HL-60 (cell line): Measurements from ENCODE around the gene SLC25A10.
"Not testable (repeated sequence)": the region's sequence is repeated elsewhere in the genome, so short reads cannot be mapped to it uniquely, and the experiment has no call there.

Experiments
- GABPA ChIP-seq: IDR thresholded peaks from 2 replicates; pipeline ENCODE4 v1.6.1; 2012; ENCODE audit warnings: low read depth
- POLR2AphosphoS5 ChIP-seq: IDR thresholded peaks from 2 replicates; pipeline ENCODE4 v1.6.1; 2012; ENCODE audit warnings: low read depth
- SPI1 ChIP-seq: IDR thresholded peaks from 2 replicates; pipeline ENCODE4 v1.6.1; 2012; ENCODE audit warnings: low read depth, mild to moderate bottlenecking, borderline replicate concordance
- TF ChIP-seq, protein P1 (sequence below): IDR thresholded peaks from one replicate; pipeline ENCODE4 v1.5.1; 2011; ENCODE audit warnings: low read length, control low read depth, inconsistent platforms; ENCODE audit not compliant: insufficient read depth
- TF ChIP-seq, protein P2 (sequence below): IDR thresholded peaks from 2 replicates; pipeline ENCODE4 v1.6.1; 2012; ENCODE audit warnings: low read depth; ENCODE audit not compliant: insufficient replicate concordance

DNA sequence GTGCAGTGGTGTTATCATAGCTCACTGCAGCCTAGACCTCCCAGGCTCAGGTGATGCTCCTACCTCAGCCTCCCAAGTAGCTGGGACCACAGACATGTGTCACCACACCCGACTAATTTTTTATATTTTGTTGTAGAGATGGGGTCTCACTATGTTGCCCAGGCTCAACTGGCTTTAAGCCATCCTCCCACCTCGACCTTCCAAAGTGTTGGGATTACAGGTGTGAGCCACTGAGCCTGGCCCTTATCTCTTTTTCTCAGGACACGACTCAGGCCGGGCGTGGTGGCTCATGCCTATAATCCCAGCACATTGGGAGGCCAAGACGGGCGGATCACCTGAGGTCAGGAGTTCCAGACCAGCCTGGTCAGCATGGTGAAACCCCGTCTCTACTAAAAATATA is 27.5 kb downstream of the SLC25A10 start:
- TF ChIP-seq, protein P1, sequence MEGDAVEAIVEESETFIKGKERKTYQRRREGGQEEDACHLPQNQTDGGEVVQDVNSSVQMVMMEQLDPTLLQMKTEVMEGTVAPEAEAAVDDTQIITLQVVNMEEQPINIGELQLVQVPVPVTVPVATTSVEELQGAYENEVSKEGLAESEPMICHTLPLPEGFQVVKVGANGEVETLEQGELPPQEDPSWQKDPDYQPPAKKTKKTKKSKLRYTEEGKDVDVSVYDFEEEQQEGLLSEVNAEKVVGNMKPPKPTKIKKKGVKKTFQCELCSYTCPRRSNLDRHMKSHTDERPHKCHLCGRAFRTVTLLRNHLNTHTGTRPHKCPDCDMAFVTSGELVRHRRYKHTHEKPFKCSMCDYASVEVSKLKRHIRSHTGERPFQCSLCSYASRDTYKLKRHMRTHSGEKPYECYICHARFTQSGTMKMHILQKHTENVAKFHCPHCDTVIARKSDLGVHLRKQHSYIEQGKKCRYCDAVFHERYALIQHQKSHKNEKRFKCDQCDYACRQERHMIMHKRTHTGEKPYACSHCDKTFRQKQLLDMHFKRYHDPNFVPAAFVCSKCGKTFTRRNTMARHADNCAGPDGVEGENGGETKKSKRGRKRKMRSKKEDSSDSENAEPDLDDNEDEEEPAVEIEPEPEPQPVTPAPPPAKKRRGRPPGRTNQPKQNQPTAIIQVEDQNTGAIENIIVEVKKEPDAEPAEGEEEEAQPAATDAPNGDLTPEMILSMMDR: not testable (repeated sequence)
- TF ChIP-seq POLR2AphosphoS5, SPI1, GABPA: not testable (repeated sequence)
- TF ChIP-seq, protein P2, sequence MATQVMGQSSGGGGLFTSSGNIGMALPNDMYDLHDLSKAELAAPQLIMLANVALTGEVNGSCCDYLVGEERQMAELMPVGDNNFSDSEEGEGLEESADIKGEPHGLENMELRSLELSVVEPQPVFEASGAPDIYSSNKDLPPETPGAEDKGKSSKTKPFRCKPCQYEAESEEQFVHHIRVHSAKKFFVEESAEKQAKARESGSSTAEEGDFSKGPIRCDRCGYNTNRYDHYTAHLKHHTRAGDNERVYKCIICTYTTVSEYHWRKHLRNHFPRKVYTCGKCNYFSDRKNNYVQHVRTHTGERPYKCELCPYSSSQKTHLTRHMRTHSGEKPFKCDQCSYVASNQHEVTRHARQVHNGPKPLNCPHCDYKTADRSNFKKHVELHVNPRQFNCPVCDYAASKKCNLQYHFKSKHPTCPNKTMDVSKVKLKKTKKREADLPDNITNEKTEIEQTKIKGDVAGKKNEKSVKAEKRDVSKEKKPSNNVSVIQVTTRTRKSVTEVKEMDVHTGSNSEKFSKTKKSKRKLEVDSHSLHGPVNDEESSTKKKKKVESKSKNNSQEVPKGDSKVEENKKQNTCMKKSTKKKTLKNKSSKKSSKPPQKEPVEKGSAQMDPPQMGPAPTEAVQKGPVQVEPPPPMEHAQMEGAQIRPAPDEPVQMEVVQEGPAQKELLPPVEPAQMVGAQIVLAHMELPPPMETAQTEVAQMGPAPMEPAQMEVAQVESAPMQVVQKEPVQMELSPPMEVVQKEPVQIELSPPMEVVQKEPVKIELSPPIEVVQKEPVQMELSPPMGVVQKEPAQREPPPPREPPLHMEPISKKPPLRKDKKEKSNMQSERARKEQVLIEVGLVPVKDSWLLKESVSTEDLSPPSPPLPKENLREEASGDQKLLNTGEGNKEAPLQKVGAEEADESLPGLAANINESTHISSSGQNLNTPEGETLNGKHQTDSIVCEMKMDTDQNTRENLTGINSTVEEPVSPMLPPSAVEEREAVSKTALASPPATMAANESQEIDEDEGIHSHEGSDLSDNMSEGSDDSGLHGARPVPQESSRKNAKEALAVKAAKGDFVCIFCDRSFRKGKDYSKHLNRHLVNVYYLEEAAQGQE: not testable (repeated sequence)
